Pons (tissue), 1 donor: Measurements from ENCODE around the gene TMEM219.
"Not testable (repeated sequence)": the region's sequence is repeated elsewhere in the genome, so short reads cannot be mapped to it uniquely, and the experiment has no call there.

ENCODE experiments used
- DNase-seq: peaks from one replicate; pipeline ENCODE4 v3.0.0-alpha.2; 2016; ENCODE audit warnings: low spot score

The TMEM219 gene

DNA sequence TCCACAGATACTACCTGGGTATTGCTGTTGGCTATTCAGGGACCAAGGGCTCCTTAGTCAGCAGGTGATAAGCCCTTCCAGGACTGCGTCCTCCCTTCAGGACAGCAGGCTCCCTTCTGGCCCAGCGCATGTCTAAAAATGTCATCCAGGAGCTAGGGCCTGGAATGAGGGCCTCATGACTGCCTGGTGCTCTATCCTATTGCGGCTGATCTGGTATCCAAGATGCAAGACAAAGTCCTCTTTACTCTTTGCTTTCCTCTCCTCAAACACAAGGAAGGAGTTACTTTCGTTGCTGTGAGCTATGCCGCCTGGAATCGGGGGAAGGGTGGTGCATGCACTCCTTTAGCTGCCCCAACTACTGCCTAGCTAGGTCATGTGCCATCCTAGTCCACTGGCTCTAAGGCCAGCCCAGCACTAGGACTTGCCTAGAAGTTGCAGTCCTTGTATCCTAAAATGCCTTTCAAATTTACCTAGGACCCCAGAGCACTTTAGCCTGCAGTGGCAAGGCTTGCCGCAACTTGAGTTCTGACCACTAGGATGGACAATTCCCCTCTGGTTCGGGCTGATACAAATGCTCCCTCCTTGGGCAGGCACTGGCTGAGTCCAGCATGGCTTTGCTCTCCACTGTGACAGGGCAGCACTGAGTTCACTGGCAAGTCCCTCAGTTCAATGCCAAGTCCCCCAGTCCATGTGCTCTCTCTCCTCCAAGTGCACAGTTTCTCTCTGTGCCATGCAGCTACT, 10.1 kb upstream of the TMEM219 start:
- DNase-seq = no peak

DNA sequence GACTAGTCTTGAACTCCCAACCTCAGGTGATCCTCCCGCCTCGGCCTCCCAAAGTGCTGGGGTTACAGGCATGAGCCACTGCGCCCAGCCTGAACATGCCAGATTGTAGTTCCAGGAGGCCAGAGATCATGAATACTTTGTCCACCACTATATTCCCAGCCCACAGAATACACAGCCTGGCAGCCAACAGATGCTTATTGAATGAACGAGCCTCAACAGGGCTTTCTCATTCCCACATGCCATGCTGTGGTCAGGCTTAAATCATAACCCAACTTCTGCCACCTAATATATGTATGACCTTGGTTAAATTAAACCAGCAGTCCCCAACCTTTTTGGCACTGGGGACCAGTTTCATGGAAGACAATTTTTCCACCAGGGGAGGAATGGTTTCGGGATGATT, 3.1 kb upstream of the TMEM219 start:
- no peak for DNase-seq

DNA sequence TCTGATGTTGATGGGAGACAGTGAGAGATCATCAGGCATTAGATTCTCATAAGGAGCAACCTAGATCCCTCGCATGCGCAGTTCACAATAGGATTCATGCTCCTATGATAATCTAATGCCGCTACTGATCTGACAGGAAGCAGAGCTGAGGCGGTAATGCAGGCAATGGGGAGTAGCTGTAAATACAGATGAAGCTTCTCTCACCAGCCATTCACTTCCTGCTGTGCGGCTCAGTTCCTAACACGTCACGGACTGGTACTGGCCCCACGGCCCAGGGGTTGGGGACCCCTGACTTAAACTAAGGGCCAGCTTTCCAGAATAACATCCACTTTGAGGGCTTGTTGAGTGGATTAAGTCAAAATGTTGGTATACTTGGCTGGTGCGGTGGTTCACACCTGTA, 2.6 kb upstream of the TMEM219 start:
- no peak for DNase-seq

DNA sequence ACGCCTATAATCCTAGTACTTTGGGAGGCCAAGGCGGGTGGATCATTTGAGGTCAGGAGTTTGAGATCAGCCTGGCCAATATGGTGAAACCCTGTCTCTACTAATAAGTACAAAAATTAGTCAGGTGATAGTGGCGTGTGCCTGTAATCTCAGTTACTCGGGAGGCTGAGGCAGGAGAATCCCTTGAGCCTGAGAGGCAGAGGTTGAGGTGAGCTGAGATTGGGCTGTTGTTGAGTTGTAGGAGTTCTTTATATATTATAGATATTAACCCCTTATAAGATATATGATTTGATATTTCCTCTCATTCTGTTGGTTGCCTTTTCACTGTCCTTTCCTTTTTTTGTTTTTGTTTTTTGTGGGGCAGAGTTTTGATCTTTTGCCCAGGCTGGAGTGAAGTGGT, 2.1 kb upstream of the TMEM219 start:
- DNase-seq = not testable (repeated sequence)

DNA sequence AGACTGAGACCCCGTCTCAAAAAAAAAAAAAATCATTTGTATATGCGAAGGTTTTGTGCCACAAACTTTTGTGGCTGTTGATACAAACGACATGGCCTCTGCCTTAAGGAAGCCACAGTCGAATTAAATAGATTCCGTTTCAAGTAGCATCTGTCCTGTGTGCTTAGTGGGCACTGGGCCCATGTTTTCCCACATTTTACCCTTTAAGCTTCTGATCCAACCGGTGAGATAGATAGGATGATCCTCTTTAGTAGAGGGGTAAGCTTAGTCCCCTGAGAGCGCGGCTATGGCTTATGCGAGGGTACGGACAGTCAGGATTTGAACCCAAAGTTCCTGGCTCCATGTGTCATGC, 776 bp upstream of the TMEM219 start:
- DNase-seq = no peak

DNA sequence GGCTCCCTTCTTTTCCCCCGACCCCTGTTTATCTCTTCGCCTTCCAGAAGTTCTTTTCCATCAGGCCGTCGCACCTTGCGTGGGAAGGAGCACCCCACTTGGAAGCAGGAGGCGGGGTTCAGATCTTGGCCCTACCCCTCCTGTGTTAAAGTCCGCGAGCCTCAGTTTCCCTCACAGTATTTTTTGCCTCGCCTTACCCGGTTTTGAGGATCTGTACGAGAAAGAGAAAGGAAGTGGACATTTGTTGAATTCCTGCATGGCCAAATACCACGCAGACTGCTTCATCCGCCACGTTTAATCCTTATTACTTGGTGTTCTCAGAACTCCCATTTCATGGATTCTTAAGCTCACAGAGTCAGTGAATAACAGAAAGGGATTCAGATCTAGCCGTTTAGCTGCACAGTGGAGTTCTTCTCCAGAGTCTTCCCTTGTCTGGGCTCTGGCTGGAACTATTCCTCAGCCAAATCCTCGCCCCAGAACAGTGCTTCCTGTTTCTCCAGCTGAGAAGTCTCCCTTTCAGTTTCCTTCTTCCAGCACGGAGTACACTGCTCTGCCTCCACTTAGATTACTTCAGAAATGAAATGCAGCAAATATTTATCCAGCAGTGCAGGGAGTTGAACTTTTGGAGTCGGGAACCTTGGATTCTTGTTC, 590 bp downstream of the TMEM219 start:
- DNase-seq = peak; percentile 42

DNA sequence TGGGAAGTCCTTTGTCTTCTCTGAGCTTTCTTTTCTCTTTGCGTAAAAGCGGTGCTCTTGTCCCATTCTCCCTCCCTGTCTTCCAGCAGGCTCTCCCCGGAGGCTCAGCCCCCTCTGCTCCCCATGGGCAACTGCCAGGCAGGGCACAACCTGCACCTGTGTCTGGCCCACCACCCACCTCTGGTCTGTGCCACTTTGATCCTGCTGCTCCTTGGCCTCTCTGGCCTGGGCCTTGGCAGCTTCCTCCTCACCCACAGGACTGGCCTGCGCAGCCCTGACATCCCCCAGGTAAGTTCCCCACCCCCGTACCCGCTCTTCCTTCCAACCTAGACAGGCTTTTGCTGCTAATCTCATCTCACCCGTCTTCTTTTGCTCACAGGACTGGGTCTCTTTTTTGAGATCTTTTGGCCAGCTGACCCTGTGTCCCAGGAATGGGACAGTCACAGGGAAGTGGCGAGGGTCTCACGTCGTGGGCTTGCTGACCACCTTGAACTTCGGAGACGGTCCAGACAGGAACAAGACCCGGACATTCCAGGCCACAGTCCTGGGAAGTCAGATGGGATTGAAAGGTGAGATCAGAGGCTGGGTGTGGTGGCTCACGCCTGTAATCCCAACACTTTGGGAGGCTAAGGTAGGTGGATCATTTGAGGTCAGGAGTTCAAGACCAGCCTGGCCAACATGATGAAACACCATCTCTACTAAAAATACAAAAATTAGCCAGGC, 1.3 kb downstream of the TMEM219 start:
- no peak for DNase-seq

DNA sequence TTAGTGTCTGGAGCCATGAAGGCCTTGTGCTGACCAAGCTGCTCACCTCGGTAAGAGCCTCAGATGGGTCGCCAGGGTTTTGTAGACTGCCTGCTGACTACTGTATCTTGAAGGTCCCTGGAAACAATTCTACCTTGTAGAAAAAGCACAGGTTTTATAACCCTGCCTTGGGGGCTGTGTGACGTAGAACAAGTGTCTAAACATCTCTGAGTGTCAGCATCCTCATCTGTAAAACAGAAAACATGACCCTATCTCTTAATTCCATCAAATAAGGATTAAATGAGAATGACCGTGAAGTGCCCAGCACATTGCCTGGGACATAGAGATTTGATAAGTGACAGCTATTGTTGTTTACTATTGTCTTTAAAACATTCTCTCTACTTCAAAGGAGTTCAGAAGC, 6.3 kb downstream of the TMEM219 start:
- DNase-seq = no peak

DNA sequence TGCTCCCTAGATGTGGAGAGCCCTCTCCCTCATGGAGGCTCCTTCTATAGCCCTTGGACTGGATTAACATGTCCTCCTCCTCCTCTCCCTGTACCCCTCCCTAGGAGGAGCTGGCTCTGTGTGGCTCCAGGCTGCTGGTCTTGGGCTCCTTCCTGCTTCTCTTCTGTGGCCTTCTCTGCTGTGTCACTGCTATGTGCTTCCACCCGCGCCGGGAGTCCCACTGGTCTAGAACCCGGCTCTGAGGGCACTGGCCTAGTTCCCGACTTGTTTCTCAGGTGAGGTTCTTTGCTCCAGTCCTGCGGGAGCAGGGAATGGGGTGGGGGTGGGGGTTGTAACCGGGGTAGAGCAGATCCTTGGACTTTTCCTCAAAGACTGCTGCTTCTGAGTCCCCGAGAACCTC, 9.4 kb downstream of the TMEM219 start:
- DNase-seq = no peak

DNA sequence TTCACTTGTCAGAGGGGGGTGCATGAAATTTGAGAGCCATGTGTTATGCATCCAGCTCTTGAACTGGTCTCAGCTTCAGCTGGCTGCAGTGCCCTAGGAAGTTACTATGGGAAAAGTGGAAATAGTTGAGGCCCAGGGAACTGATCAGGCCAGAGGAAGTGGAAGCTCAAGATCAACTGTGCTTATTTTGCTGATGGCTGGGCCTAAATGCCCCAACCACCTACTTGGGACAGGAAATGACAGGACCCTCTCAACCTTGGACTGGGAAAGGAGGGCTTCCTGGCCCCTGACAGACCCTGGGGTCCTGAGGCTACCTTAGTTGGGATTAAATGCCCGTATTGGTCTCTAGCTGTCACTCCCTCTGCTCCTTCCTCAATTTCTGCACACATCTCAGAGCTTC, 10.6 kb downstream of the TMEM219 start:
- DNase-seq = no peak

DNA sequence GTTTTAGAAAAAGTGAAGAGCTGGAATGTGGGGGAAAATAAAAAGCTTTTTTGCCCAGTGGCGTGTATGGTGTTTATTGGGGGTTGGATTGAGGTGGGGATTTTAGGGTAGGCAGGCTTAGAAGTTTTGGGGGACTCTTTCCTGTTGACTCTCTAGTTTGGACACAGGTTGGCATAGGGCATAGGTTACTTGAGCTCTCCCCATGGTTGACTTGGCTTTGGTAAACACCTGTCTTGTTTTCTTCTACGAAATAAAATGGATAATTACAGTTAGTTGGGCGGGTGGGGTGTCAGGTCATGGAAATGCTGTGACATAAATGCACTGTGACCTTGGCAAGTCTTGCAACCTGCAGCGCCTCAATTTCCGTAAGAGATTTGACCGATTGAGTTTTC, 11.1 kb downstream of the TMEM219 start:
- no peak for DNase-seq

DNA sequence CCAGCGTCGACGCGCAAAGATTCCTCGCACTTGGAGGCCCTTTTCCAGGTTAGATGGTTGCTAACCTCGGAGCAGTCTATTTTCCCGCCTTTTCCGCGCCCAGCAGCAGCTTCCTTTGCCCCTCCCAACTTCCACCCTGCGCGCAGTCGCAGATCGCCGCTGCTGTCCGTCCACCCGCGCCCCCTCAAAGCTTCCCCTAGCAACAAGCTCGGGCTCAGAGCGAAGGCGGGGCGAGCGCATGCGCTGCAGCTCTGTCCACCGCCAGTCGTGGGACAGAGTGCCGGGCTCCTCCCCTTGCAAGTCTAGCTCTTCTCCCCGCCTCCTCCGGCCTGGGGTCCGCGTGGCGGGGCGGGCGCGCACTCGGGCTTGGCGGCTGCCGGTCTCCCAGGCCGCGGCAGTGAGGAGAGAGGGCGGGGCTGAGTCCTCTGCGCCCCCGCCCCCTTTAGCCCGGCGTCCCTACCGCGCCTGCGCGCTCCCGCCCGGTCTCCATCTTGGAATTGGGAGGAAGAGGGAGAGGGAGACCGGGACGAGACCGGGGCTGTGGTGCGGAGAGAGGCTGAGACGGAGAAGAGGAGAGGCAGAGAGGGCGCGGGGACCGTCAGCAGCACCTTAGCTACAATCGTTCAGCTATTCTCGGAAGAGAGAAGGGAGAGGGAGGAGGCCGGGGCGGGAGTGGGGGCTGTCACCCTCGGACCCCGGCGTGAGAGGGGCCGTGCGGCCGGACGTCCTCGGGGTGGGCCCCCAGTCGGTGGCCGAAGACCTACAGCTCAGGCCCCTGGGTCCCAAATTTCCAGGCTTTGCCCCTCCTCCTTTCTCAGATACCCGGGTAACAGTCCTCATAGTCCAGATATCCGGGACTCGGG, 11.7 kb downstream of the TMEM219 start, which contains the start of gene TAOK2:
Gene TAOK2, plus strand, starts transcription at position 485 of the 863 bp plus-strand sequence. CDS start 3,905 bp downstream, outside the sequence.
- peak; percentile 99 for DNase-seq

DNA sequence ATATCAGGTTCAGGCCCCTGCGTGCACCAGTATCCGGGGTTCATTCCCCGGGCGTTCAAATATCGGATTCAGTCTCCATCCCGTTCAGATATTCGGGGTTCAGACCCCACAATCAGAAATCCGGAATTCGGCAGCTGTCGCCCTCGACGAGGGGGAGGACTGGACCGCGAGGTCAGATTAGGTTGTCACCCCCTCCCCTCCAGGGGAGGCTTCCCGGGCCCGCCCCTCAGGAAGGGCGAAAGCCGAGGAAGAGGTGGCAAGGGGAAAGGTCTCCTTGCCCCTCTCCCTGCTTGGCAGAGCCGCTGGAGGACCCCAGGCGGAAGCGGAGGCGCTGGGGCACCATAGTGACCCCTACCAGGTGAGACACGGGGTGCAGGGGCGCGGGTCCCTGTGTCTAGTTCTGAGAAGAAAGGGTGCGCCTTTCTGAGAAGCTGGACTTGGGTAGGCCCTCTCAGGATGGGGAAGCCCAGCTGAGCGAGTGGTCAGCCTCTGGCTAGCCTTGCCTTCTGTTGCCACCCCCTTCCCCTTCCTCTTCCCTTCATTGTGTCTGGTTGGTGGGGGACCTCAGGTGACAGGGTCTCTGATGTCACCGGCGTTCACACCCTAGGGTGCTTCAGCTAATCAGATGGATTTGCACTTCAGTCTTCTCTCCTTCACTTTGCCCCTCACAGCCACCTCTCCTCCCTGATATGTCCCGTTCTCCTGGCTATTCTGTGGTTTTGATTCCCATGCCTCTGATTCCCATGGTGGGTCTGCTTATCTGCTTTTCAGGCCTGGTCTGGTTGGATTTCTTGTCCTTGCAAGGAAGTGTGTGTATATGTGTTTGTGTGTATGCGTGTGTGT, 12.6 kb downstream of the TMEM219 start:
- peak; percentile 22 for DNase-seq

DNA sequence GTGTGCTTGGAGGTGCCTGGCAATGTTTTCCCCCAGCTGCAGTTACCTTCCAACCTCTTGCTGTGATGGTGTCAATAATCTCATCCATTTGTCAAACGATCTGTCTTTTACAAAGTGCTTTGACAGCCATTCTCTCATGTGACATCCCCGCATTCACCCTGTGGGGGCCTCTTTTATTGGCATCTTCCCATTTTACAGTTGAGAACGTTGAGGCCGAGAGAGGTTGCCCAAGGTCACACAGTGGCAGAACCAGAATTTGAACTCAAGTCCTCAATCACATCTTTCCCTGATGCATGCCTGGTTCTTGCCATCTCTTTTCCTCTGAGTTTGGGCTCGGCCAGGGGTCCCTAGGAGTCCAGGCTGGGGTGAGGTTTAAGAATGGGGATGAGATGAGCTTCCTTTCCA, 13.3 kb downstream of the TMEM219 start:
- DNase-seq = no peak

DNA sequence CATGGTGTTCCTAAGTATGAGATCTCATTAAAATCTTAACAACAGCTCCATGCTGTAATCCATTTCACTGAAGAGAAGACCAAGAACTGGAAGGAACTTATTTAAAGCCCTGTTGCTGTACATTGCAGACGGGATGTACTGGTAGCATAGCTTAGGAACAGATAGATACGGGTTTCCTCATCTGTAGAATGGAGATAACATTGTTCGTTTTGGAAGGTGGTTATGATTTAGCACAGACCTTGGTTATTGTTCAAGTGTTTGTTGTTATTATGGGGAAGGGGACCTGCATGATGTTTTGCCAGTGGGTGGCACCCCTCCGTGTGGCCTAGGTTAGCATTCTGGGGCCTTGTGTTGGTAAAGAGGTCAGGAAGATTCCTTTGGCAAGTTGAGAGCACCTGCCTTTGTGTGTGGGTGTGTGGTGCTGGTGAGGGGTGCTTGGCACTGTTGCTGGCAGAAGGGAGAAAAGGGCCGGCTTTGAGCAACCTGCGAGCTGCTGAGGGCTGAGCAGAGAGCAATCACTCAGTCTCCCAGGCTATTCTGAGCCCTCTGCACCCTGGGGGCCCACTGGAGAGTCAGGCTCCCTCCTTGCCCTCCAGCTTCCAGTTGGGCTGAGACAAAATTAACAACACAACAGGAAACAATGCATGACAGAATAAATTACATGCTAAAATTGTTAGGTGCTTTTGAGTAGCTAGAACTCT, 14.1 kb downstream of the TMEM219 start:
- no peak for DNase-seq

DNA sequence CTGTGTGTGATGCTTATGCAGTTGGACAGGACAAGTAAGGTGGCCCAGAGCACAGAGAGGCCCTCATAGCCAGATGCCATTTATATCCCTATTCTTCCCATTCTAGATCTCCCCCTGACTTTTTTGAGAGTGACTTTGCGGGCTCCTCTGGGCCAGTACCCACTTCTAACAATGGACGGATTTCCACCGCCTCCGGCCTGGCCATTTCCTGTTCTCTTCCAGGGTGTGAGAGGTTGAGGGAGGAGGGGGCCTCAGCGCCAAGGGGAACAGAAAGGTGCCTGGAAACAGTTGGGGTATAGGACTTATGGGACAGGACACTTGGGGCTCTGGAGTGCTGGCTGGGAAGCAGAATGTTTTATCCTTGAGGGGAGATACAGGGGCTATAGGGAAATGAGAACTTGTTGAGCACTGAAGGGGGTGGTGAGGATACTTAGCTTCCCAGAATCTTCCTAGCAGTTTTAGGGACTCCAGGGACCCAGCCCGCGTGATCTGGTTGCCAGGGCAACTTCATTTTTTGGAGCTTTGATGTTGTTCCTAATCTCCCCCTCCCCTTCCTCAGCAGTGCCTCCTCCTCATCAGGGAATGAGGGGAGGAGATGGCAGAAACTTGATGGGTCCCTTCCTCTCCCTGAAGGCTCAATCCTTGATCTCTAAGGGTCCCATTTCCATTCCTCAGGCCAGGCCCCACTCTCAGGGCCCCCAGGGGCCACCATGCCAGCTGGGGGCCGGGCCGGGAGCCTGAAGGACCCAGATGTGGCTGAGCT, 15.4 kb downstream of the TMEM219 start:
- DNase-seq = no peak

DNA sequence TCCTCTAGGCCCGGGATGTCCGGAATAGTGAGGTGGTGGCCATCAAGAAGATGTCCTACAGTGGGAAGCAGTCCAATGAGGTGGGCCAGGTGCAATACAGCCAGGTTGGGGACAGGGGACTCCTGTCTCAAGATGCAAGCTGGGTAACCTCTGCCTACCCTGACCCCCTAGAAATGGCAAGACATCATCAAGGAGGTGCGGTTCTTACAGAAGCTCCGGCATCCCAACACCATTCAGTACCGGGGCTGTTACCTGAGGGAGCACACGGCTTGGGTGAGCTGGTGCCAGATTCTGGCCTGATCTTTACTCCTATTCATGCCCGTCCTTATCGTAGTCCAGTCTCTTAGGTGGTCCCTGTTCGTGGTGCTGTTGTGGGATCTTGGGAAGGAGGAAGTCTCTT, 16.2 kb downstream of the TMEM219 start:
- DNase-seq = no peak

DNA sequence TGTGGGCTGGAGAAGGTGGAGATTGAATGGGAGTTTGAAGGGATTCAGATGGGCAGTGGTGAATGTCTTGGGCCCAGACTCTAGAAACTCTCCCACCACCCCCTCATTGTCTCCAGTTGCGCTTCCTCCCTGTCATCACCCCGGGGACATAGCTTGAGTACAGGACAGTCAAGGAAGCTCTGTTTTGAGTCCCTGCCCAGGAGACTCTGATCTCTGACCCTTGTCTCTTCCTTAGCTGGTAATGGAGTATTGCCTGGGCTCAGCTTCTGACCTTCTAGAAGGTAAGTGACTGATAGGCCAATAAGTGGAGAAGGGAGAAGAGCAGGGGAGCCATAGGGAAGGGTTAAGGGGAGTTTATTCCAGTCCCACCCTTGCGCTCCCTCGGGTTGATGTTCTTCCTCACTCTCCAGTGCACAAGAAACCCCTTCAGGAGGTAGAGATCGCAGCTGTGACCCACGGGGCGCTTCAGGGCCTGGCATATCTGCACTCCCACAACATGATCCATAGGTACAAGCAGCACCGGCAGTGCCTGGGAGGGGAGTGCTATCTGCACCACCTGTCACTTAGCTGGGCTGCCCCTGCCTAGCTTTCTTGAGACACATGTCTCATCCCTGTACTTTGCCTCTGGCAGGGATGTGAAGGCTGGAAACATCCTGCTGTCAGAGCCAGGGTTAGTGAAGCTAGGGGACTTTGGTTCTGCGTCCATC, 16.8 kb downstream of the TMEM219 start:
- no peak for DNase-seq
